Measurements from ENCODE around the gene GRB10. TPM values are rescaled to one million over a fixed set of nuclear protein-coding genes. Genes with fewer than 3 reads are reported as not detected.

Gene GRB10
- total RNA-seq, 4 donors from 2014 or later: 37.1 to 109 (median 74.0) TPM

GRCh38 chr7:50661345-50662040 is 121.2 kb downstream of the GRB10 start:
- TF ChIP-seq CTCF (IDR thresholded peaks at IDR 0.05; ENCODE audit: low read depth): no peak

- TF ChIP-seq CTCF (IDR thresholded peaks at IDR 0.05; ENCODE audit: low read depth): no peak
Measured at GRCh38 chr7:50660830-50661175, 121.9 kb downstream of the GRB10 start.

- TF ChIP-seq CTCF (IDR thresholded peaks at IDR 0.05; ENCODE audit: low read depth): no peak
Measured at GRCh38 chr7:50660040-50660829, 122.5 kb downstream of the GRB10 start.

- TF ChIP-seq CTCF (IDR thresholded peaks at IDR 0.05; ENCODE audit: low read depth): no peak
Measured at GRCh38 chr7:50659329-50659965, 123.2 kb downstream of the GRB10 start.

GRCh38 chr7:50658696-50659095 is 124.0 kb downstream of the GRB10 start:
- no peak for TF ChIP-seq CTCF (IDR thresholded peaks at IDR 0.05; ENCODE audit: low read depth)

GRCh38 chr7:50657912-50658311 is 124.8 kb downstream of the GRB10 start:
- TF ChIP-seq CTCF (IDR thresholded peaks at IDR 0.05; ENCODE audit: low read depth): no peak

- TF ChIP-seq CTCF (IDR thresholded peaks at IDR 0.05; ENCODE audit: low read depth): no peak
Measured at GRCh38 chr7:50657341-50657873, 125.3 kb downstream of the GRB10 start.

Measured in subcutaneous adipose tissue (tissue), 4 donors.